OCI-LY1 (cell line): Measurements from ENCODE around the gene CTNND2.

Experiments
- H2AFZ ChIP-seq: fragments of 200-600 bp; sonication (generic), shearing (Covaris generic); 2 replicates; pipeline ENCODE4 v1.6.0; 2014; ENCODE audit warnings: antibody characterized with exemption, mild to moderate bottlenecking, low read length
- H3F3A ChIP-seq: fragments of 200-600 bp; sonication (generic), shearing (Covaris generic); 2 replicates; pipeline ENCODE4 v1.6.0; 2014; ENCODE audit warnings: mild to moderate bottlenecking, antibody characterized with exemption, low read length, moderate library complexity; ENCODE audit not compliant: insufficient read depth
- H3K27ac ChIP-seq: fragments of 200-600 bp; sonication (generic); 2 replicates; pipeline ENCODE4 v1.5.1; 2014; ENCODE audit warnings: low read length, mixed run types, mild to moderate bottlenecking, low read depth; ENCODE audit not compliant: poor library complexity, severe bottlenecking
- H3K27me3 ChIP-seq: fragments of 200-600 bp; sonication (generic); 2 replicates; pipeline ENCODE4 v1.6.0; 2014; ENCODE audit warnings: antibody characterized with exemption, mild to moderate bottlenecking, low read length, moderate library complexity; ENCODE audit not compliant: insufficient read depth
- H3K36me3 ChIP-seq: fragments of 200-600 bp; sonication (generic); 2 replicates; pipeline ENCODE4 v1.6.1; 2014; ENCODE audit warnings: mild to moderate bottlenecking, antibody characterized with exemption, low read length, moderate library complexity, mixed read lengths; ENCODE audit not compliant: insufficient read depth
- H3K4me1 ChIP-seq: fragments of 200-600 bp; sonication (generic); 2 replicates; pipeline ENCODE4 v1.5.1; 2014; ENCODE audit warnings: mild to moderate bottlenecking, low read length, moderate library complexity; ENCODE audit not compliant: insufficient read depth, severe bottlenecking
- H3K4me2 ChIP-seq: fragments of 200-600 bp; sonication (generic), shearing (Covaris generic); 2 replicates; pipeline ENCODE4 v1.6.1; 2014; ENCODE audit warnings: low read length
- H3K4me3 ChIP-seq: fragments of 200-600 bp; sonication (generic); 2 replicates; pipeline ENCODE4 v1.5.1; 2014; ENCODE audit warnings: low read length, low read depth, mild to moderate bottlenecking, mixed read lengths; ENCODE audit not compliant: poor library complexity, severe bottlenecking
- H3K79me2 ChIP-seq: fragments of 200-600 bp; shearing (Covaris generic); 2 replicates; pipeline ENCODE4 v1.6.1; 2016; ENCODE audit warnings: mixed run types, low read length, mixed read lengths; ENCODE audit not compliant: insufficient read depth
- H3K9ac ChIP-seq: fragments of 200-600 bp; sonication (generic), shearing (Covaris generic); 2 replicates; pipeline ENCODE4 v1.6.1; 2014; ENCODE audit warnings: mild to moderate bottlenecking, low read length, mixed read lengths
- H3K9me2 ChIP-seq: fragments of 200-600 bp; sonication (generic), shearing (Covaris generic); 2 replicates; pipeline ENCODE4 v1.6.1; 2014; ENCODE audit warnings: low read depth, mild to moderate bottlenecking, low read length, mixed read lengths
- H3K9me3 ChIP-seq: fragments of 200-600 bp; shearing (Covaris generic); 2 replicates; pipeline ENCODE4 v1.6.1; 2014; ENCODE audit warnings: low read length, mixed read lengths
- H4K20me1 ChIP-seq: fragments of 200-600 bp; sonication (generic), shearing (Covaris generic); 2 replicates; pipeline ENCODE4 v1.6.0; 2016; ENCODE audit warnings: mild to moderate bottlenecking, low read length; ENCODE audit not compliant: insufficient read depth
- EZH2 ChIP-seq: fragments of 200-600 bp; sonication (generic), shearing (Covaris generic); IDR thresholded peaks from 2 replicates; pipeline ENCODE4 v1.8.0; 2017; ENCODE audit warnings: borderline replicate concordance, mixed run types, mild to moderate bottlenecking, antibody characterized with exemption, low read length, moderate library complexity, mixed read lengths
- TF ChIP-seq, protein P1 (sequence below): fragments of 200-600 bp; sonication (generic), shearing (Covaris generic); IDR thresholded peaks from 2 replicates; pipeline ENCODE4 v1.5.1; 2017; ENCODE audit warnings: mild to moderate bottlenecking, antibody characterized with exemption, low read length, moderate library complexity, mixed read lengths

Gene CTNND2

DNA sequence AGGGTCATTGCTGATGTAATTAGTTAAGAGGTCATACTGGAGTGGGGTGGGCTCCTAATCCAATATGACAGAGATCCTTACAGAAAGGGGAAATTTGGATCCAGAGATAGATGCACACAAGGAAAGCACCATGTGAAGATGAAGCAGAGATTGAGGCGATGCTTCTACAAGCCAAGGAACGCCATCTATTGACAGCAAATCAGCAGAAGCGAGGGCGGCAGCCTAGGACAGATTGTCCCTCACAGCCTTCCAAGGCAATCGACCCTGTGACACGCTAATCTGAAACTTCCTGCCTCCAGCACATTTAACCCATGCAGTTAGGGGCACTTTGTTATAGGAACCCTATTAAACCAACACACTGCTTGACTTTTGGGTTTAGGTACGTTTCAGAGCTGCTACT, 858.1 kb downstream of the CTNND2 start:
- H3F3A ChIP-seq = no peaks in the 10 kb centered on the region
- no peak overlapping the region for H2AFZ ChIP-seq
- H3K36me3 ChIP-seq = no peaks in the 10 kb centered on the region
- H3K9me2 ChIP-seq = no peaks in the 10 kb centered on the region
- H3K9ac ChIP-seq = no peak overlapping the region
- TF ChIP-seq, protein P1, sequence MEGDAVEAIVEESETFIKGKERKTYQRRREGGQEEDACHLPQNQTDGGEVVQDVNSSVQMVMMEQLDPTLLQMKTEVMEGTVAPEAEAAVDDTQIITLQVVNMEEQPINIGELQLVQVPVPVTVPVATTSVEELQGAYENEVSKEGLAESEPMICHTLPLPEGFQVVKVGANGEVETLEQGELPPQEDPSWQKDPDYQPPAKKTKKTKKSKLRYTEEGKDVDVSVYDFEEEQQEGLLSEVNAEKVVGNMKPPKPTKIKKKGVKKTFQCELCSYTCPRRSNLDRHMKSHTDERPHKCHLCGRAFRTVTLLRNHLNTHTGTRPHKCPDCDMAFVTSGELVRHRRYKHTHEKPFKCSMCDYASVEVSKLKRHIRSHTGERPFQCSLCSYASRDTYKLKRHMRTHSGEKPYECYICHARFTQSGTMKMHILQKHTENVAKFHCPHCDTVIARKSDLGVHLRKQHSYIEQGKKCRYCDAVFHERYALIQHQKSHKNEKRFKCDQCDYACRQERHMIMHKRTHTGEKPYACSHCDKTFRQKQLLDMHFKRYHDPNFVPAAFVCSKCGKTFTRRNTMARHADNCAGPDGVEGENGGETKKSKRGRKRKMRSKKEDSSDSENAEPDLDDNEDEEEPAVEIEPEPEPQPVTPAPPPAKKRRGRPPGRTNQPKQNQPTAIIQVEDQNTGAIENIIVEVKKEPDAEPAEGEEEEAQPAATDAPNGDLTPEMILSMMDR = peak; percentile 17; the same call in 1 of the 2 replicates
- TF ChIP-seq EZH2 = no peak
- no peaks in the 10 kb centered on the region for H3K9me3 ChIP-seq
- H3K79me2 ChIP-seq = no peaks in the 10 kb centered on the region
- H3K4me2 ChIP-seq = no peak overlapping the region
- no peak overlapping the region for H3K4me3 ChIP-seq
- no peaks in the 10 kb centered on the region for H3K27me3 ChIP-seq
- no peaks in the 10 kb centered on the region for H3K4me1 ChIP-seq
- H3K27ac ChIP-seq = no peak overlapping the region
- H4K20me1 ChIP-seq = no peaks in the 10 kb centered on the region

DNA sequence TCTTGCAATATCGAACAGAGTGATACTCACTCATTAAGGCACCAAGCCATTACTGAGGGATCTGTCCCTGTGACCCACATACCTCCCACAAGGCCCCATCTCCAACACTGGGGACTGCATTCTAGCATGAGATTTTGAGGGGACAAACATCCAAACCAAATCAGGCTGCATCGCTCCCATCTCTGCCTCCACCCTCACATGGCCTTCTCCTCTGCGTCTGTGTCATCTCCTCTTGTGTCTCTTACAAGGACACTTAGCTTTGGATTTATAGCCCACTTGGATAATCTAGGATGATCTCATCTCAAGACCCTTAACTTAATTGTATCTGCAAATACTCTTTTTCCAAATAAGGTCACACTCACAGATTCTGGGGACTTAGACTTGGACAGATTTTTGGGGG, 858.8 kb downstream of the CTNND2 start:
- Histone ChIP-seq H3K4me2 (no peak overlapping the region), H4K20me1 (no peaks in the 10 kb centered on the region), H3K79me2 (no peaks in the 10 kb centered on the region), H3K9me3 (no peaks in the 10 kb centered on the region), H3K27me3 (no peaks in the 10 kb centered on the region), H3K27ac (no peak overlapping the region), H3K9me2 (no peaks in the 10 kb centered on the region), H3K9ac (no peak overlapping the region), H2AFZ (no peak overlapping the region), H3F3A (no peaks in the 10 kb centered on the region), H3K36me3 (no peaks in the 10 kb centered on the region), H3K4me3 (no peak overlapping the region), H3K4me1 (no peaks in the 10 kb centered on the region)
- TF ChIP-seq, protein P1 = no peak
- TF ChIP-seq EZH2 = no peak

DNA sequence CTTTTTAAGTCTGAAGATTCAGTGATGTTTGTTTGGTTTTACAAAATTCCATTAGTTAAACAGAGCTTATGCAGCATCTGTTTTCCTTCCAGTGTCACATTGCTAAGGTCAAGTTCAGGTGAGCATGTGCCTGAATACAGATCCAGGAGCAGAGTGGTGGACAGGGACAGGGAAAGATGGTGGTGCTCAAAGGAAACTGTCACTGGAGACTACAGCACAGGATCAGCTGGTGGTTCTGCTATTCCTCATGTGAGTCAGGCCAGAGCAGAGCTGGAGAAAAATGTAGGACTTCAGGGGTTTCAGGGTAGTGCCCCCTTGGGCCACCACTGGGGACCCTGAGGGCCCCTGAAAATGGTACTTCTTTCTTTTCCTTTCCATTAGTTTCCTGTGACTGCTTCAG, 859.7 kb downstream of the CTNND2 start:
- H3K9me2 ChIP-seq = no peaks in the 10 kb centered on the region
- H3K27ac ChIP-seq = no peak overlapping the region
- no peaks in the 10 kb centered on the region for H4K20me1 ChIP-seq
- H3K27me3 ChIP-seq = no peaks in the 10 kb centered on the region
- TF ChIP-seq, protein P1 = no peak
- no peak for TF ChIP-seq EZH2
- H3K36me3 ChIP-seq = no peaks in the 10 kb centered on the region
- H3K9ac ChIP-seq = no peak overlapping the region
- no peaks in the 10 kb centered on the region for H3K9me3 ChIP-seq
- no peaks in the 10 kb centered on the region for H3F3A ChIP-seq
- no peak overlapping the region for H3K4me3 ChIP-seq
- no peaks in the 10 kb centered on the region for H3K4me1 ChIP-seq
- H3K79me2 ChIP-seq = no peaks in the 10 kb centered on the region
- H2AFZ ChIP-seq = no peak overlapping the region
- H3K4me2 ChIP-seq = no peak overlapping the region
